Panc1 (cell line): ENCODE measurements around the gene EPHB1. TPM values are rescaled to one million over a fixed set of nuclear protein-coding genes. Genes with fewer than 3 reads are reported as not detected.
A peak's percentile ranks its signal among the peaks of the same experiment; 100 is the strongest.

Source experiments
- ATAC-seq: fragments of 200-7000 bp; cut with Tn5 transposase; 2 replicates; pipeline ENCODE4 v1.9.1; 2020; ENCODE audit warnings: mild to moderate bottlenecking, moderate library complexity
- BruUV-seq: library from RNA; stranded (reverse); fragments of 400-500 nt; replicated peaks from 2 replicates; lab custom pipeline; 2021; lab: Mats Ljungman, UMichigan
- CTCF ChIA-PET: fragments of 300-600 bp; sonication (Branson Sonifier 250); formaldehyde crosslinking; loops from one replicate; lab custom pipeline; 2022; ENCODE audit warnings: antibody characterized with exemption; lab: Charles Lee
- POLR2A ChIA-PET: fragments of 300-600 bp; sonication (Branson Sonifier 250); formaldehyde crosslinking; loops from one replicate; lab custom pipeline; 2022; ENCODE audit warnings: antibody characterized with exemption; lab: Charles Lee
- DNase-seq: peaks from one replicate; pipeline ENCODE4 v3.0.0-alpha.2; 2010; ENCODE audit warnings: low read depth, low spot score
- H3K27ac ChIP-seq: 2 replicates; pipeline ENCODE4 v1.5.1; 2011; ENCODE audit warnings: mild to moderate bottlenecking, low read length, inconsistent platforms
- H3K27me3 ChIP-seq: fragments of 200-500 bp; sonication (Bioruptor generic); 2 replicates; pipeline ENCODE4 v1.6.0; 2014; ENCODE audit warnings: low read length, inconsistent platforms; ENCODE audit not compliant: control insufficient read depth, insufficient read depth
- H3K36me3 ChIP-seq: fragments of 200-500 bp; sonication (Bioruptor generic); 2 replicates; pipeline ENCODE4 v1.5.1; 2014; ENCODE audit warnings: inconsistent platforms, mild to moderate bottlenecking, low read length, moderate library complexity; ENCODE audit not compliant: control insufficient read depth, insufficient read depth
- H3K4me1 ChIP-seq: 2 replicates; pipeline ENCODE4 v1.5.1; 2011; ENCODE audit warnings: inconsistent platforms, mild to moderate bottlenecking, low read length, moderate library complexity; ENCODE audit not compliant: control insufficient read depth, insufficient read depth
- H3K4me3 ChIP-seq, 2 experiments: 2 replicates each; pipeline ENCODE4 v1.5.1; 2011 to 2012; ENCODE audit warnings: low read depth in 2 of 2, low read length in 2 of 2, mild to moderate bottlenecking in 2 of 2, inconsistent platforms in 1 of 2, moderate library complexity in 1 of 2
- H3K9me3 ChIP-seq: fragments of 200-500 bp; sonication (Bioruptor generic); 2 replicates; pipeline ENCODE4 v1.5.1; 2014; ENCODE audit warnings: low read depth, mild to moderate bottlenecking, inconsistent platforms, low read length, moderate library complexity; ENCODE audit not compliant: control insufficient read depth, insufficient read depth
- CTCF ChIP-seq: fragments of 450-650 bp; IDR thresholded peaks from 2 replicates; pipeline ENCODE4 v1.5.1; 2017; ENCODE audit warnings: mild to moderate bottlenecking
- POLR2AphosphoS5 ChIP-seq: IDR thresholded peaks from 2 replicates; pipeline ENCODE4 v1.6.1; 2012; ENCODE audit warnings: mild to moderate bottlenecking, low read depth, low read length, moderate library complexity
- SIN3A ChIP-seq: IDR thresholded peaks from 2 replicates; pipeline ENCODE4 v1.6.1; 2012; ENCODE audit warnings: low read depth, mild to moderate bottlenecking, low read length, moderate library complexity, borderline replicate concordance; ENCODE audit not compliant: insufficient read depth
- TCF7L2 ChIP-seq: IDR thresholded peaks from 2 replicates; pipeline ENCODE4 v1.6.1; 2011; ENCODE audit warnings: mild to moderate bottlenecking, low read depth, low read length, inconsistent platforms
- in situ Hi-C: cut with HindIII; loops from 2 replicates; pipeline ENCODE4 v1.10.0; 2016; ENCODE audit warnings: low sequenced_read_pairs, low pct_unique_long_range_greater_than_20kb
- intact Hi-C: fragments of 100-400 bp; cut with micrococcal nuclease; formaldehyde crosslinking; loops from one replicate; pipeline ENCODE4 v1.10.0; 2022; ENCODE audit not compliant: unreplicated experiment
- total RNA-seq: library from RNA; stranded (reverse); gene quantifications from one replicate; pipeline ENCODE4 v1.2.1, GENCODE V29; 2021; ENCODE audit not compliant: unreplicated experiment
- TF ChIP-seq, protein P1 (sequence below), 2 experiments: IDR thresholded peaks; 2 replicates each; pipeline ENCODE4 v1.6.1; 2011 to 2012; ENCODE audit warnings: low read depth in 2 of 2, control low read depth in 1 of 2, low read length in 1 of 2, mild to moderate bottlenecking in 1 of 2, moderate library complexity in 1 of 2; ENCODE audit not compliant: insufficient read depth in 1 of 2

EPHB1 gene
- total RNA-seq, 1 experiment from 2014 or later: 0.46 TPM

- Histone ChIP-seq H3K4me1 (no peaks in the 10 kb centered on the region), H3K27me3 (no peaks in the 10 kb centered on the region), H3K9me3 (no peaks in the 10 kb centered on the region), H3K27ac (no peak overlapping the region), H3K4me3 (no peak overlapping the region), H3K36me3 (no peaks in the 10 kb centered on the region)
- ATAC-seq (no peak), DNase-seq (no peak)
- ChIA-PET POLR2A (no interaction called here), CTCF (no interaction called here)
- intact Hi-C loops: no loop called here
- no TSS peak for BruUV-seq
- in situ Hi-C loops: no loop called here
- no peak for TF ChIP-seq POLR2AphosphoS5
- TF ChIP-seq, protein P1, sequence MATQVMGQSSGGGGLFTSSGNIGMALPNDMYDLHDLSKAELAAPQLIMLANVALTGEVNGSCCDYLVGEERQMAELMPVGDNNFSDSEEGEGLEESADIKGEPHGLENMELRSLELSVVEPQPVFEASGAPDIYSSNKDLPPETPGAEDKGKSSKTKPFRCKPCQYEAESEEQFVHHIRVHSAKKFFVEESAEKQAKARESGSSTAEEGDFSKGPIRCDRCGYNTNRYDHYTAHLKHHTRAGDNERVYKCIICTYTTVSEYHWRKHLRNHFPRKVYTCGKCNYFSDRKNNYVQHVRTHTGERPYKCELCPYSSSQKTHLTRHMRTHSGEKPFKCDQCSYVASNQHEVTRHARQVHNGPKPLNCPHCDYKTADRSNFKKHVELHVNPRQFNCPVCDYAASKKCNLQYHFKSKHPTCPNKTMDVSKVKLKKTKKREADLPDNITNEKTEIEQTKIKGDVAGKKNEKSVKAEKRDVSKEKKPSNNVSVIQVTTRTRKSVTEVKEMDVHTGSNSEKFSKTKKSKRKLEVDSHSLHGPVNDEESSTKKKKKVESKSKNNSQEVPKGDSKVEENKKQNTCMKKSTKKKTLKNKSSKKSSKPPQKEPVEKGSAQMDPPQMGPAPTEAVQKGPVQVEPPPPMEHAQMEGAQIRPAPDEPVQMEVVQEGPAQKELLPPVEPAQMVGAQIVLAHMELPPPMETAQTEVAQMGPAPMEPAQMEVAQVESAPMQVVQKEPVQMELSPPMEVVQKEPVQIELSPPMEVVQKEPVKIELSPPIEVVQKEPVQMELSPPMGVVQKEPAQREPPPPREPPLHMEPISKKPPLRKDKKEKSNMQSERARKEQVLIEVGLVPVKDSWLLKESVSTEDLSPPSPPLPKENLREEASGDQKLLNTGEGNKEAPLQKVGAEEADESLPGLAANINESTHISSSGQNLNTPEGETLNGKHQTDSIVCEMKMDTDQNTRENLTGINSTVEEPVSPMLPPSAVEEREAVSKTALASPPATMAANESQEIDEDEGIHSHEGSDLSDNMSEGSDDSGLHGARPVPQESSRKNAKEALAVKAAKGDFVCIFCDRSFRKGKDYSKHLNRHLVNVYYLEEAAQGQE (IDR thresholded peaks at IDR 0.05; ENCODE audit: insufficient read depth in 1 of 2, low read depth in 2 of 2, low read length in 1 of 2): no peak
These were observed 323.7 kb downstream of the EPHB1 start for GRCh38 chr3:135118792-135119191.

GRCh38 chr3:135125171-135125801 is 330.2 kb downstream of the EPHB1 start:
- no peaks in the 10 kb centered on the region for H3K36me3 ChIP-seq
- in situ Hi-C loops: no loop called here
- intact Hi-C loops: no loop called here
- CTCF ChIA-PET: no interaction called here
- no peaks in the 10 kb centered on the region for H3K9me3 ChIP-seq
- no TSS peak for BruUV-seq
- no peaks in the 10 kb centered on the region for H3K27me3 ChIP-seq
- DNase-seq (no peak), ATAC-seq (no peak)
- TF ChIP-seq POLR2AphosphoS5 (no peak), TCF7L2 (no peak), CTCF (no peak), SIN3A (no peak)
- TF ChIP-seq, protein P1 (IDR thresholded peaks at IDR 0.05; ENCODE audit: insufficient read depth in 1 of 2, low read depth in 2 of 2, low read length in 1 of 2): peak; percentile 88 to 91
- no peaks in the 10 kb centered on the region for H3K4me1 ChIP-seq
- H3K27ac ChIP-seq: no peak overlapping the region
- POLR2A ChIA-PET: no interaction called here
- no peak overlapping the region for H3K4me3 ChIP-seq
